NCI-H446 treated with DMSO at 0.1 percent for 48 hours (cell line): ENCODE measurements around the gene NAT10.
A peak's percentile ranks its signal among the peaks of the same experiment; 100 is the strongest.
"Not testable (repeated sequence)": the region's sequence is repeated elsewhere in the genome, so short reads cannot be mapped to it uniquely, and the experiment has no call there.

Experiments
- DNase-seq: peaks from one replicate; lab custom pipeline; 2025; lab: John Stamatoyannopoulos, UW

NAT10 gene

GRCh38 chr11:34105079-34105956 lies at the start of gene NAT10:
TSS of gene NAT10 (plus strand) at chr11:34105629. CDS start at chr11:34108226, 2,597 bp downstream.
- DNase-seq = peak; percentile 97

- no peak for DNase-seq
These were observed 48.8 kb upstream of the NAT10 start for GRCh38 chr11:34056672-34057071.

- DNase-seq = no peak
These were observed 42.2 kb upstream of the NAT10 start for GRCh38 chr11:34063061-34063795.

GRCh38 chr11:34064291-34064690 lies 41.1 kb upstream of the NAT10 start:
- DNase-seq = no peak

- DNase-seq = no peak
These were observed 39.8 kb upstream of the NAT10 start for GRCh38 chr11:34065505-34066203.

- DNase-seq = not testable (repeated sequence)
These were observed 38.7 kb upstream of the NAT10 start for GRCh38 chr11:34066766-34067165.

- no peak for DNase-seq
These were observed 37.9 kb upstream of the NAT10 start for GRCh38 chr11:34067383-34068065.

GRCh38 chr11:34068111-34068510 lies 37.3 kb upstream of the NAT10 start:
- DNase-seq = peak; percentile 3

GRCh38 chr11:34071306-34071705 lies 34.1 kb upstream of the NAT10 start:
- not testable (repeated sequence) for DNase-seq

- DNase-seq = no peak
These were observed 33.4 kb upstream of the NAT10 start for GRCh38 chr11:34072041-34072440.

- no peak for DNase-seq
These were observed 32.6 kb upstream of the NAT10 start for GRCh38 chr11:34072832-34073231.

GRCh38 chr11:34074391-34074790 lies 31.0 kb upstream of the NAT10 start:
- DNase-seq = no peak

GRCh38 chr11:34075178-34075820 lies 30.1 kb upstream of the NAT10 start:
- no peak for DNase-seq

- no peak for DNase-seq
These were observed 24.8 kb upstream of the NAT10 start for GRCh38 chr11:34080609-34081008.

- no peak for DNase-seq
These were observed 20.8 kb upstream of the NAT10 start for GRCh38 chr11:34084637-34085036.

- DNase-seq = no peak
These were observed 18.7 kb upstream of the NAT10 start for GRCh38 chr11:34086554-34087283.

- DNase-seq = no peak
These were observed 13.6 kb upstream of the NAT10 start for GRCh38 chr11:34091825-34092224.

- not testable (repeated sequence) for DNase-seq
These were observed 10.5 kb upstream of the NAT10 start for GRCh38 chr11:34094900-34095299.

GRCh38 chr11:34098813-34099212 lies 6.6 kb upstream of the NAT10 start:
- DNase-seq = no peak

- no peak for DNase-seq
These were observed 750 bp upstream of the NAT10 start for GRCh38 chr11:34104680-34105078.
